GM13976 (cell line): ENCODE data around the gene TRPM7.

Source experiments
- DNase-seq: peaks from one replicate; pipeline ENCODE4 v3.0.0; 2012; ENCODE audit warnings: low spot score
- in situ Hi-C: fragments of 300-500 bp; cut with MboI; formaldehyde crosslinking; loops from one replicate; pipeline ENCODE4 v1.12.0; 2022; ENCODE audit warnings: low sequenced_read_pairs, mixed read lengths, inconsistent platforms; ENCODE audit not compliant: unreplicated experiment
- TF ChIP-seq, protein P1 (sequence below): IDR thresholded peaks from 2 replicates; pipeline ENCODE4 v1.5.1; 2012; ENCODE audit warnings: borderline replicate concordance, mild to moderate bottlenecking; ENCODE audit not compliant: insufficient read depth; ENCODE audit errors: extremely low read depth, missing control alignments, control extremely low read depth

TRPM7 gene

DNA sequence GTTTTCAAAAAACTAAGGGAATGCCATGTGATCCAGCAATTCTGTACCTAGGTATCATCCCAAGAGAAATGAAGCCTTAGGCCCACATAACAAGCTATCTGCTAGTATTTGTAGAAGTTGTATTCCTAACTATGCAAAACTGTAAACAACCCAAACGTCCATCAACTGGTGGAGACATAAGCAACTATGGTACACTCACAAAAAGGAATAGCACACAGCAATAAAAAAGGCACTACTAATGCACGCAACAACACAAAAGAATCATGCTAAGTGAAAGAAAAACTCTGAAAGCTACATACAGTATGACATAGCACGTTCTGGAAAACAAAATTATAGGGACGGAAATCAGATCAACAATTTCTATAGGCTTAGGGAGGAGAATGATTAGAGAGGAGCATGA is 155.4 kb downstream of the TRPM7 start:
- DNase-seq: no peak
- in situ Hi-C loops: no loop called here
- TF ChIP-seq, protein P1, sequence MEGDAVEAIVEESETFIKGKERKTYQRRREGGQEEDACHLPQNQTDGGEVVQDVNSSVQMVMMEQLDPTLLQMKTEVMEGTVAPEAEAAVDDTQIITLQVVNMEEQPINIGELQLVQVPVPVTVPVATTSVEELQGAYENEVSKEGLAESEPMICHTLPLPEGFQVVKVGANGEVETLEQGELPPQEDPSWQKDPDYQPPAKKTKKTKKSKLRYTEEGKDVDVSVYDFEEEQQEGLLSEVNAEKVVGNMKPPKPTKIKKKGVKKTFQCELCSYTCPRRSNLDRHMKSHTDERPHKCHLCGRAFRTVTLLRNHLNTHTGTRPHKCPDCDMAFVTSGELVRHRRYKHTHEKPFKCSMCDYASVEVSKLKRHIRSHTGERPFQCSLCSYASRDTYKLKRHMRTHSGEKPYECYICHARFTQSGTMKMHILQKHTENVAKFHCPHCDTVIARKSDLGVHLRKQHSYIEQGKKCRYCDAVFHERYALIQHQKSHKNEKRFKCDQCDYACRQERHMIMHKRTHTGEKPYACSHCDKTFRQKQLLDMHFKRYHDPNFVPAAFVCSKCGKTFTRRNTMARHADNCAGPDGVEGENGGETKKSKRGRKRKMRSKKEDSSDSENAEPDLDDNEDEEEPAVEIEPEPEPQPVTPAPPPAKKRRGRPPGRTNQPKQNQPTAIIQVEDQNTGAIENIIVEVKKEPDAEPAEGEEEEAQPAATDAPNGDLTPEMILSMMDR: no peak

DNA sequence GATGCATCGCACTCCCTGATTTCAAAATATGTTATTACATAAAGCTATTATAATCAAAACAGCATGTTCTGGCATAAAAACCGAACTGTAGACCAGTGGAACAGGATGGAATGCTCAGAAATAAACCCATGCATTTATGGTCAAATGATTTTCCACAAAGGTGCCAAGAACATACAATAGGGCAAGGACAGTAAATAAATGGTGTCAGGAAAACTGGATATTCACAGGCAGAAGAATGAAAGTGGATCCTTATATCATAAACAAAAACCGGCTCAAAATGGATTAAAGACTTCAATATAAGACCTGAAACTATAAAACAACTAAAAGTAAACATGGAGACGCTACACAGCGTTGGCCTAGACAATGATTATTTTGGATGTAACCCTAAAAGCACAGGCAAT is 162.7 kb downstream of the TRPM7 start:
- TF ChIP-seq, protein P1: no peak
- no peak for DNase-seq
- in situ Hi-C loops: no loop called here

DNA sequence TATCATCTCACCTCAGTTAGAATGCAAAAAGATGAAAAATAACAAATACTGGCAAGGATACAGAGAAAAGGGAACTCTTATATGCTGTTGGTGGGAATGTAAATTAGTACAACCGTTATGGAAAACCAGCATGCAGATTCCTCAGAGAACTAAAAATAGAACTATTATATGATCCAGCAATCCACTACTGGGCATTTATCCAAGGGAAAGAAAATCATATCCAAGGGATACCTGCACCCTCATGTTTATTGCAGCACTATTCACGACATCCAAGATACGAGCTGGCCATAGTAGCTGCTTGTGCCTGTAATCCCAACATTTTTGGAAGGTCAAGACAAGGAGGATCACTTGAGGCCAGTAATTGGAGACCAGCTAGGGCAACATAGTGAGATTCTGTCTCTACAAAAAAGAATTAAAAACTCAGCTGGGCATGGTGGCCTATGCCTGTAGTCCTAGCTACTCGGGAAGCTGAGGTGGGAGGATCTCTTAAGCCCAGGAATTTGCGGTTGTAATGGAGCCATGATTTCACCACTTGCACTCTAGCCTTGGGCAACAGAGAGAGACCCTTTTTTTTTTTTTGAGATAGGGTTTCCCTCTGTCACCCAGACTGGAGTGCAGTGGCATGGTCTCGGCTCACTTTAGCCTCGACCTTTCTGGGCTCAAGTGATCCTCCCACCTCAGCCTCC is 166.7 kb downstream of the TRPM7 start:
- TF ChIP-seq, protein P1: no peak
- DNase-seq: no peak
- in situ Hi-C loops: no loop called here

DNA sequence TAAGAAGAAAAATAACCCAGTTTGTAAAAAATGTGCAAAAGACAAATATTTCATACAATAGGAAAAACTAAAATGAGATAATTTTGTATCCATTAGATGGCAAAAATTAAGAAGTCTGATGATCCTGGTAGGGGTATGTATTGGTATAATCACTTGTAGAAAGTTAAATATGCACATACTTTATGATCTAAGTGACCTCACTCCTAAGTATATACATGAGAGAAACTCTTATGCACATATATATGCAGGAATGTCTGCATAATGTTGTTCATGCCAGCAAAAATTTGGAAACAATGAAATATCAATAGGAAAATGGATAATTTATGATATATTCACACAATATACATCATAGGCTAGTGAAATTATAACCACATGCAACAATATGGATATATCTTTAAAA is 173.6 kb downstream of the TRPM7 start:
- TF ChIP-seq, protein P1: no peak
- DNase-seq: no peak
- in situ Hi-C loops: no loop called here
